Amniotic stem cell (primary cell): Measurements from ENCODE around the gene TRAF7.
"Not testable (repeated sequence)": the region's sequence is repeated elsewhere in the genome, so short reads cannot be mapped to it uniquely, and the experiment has no call there.

ENCODE experiments used
- DNase-seq: peaks from one replicate; lab custom pipeline; 2025; lab: John Stamatoyannopoulos, UW

TRAF7 gene

DNA sequence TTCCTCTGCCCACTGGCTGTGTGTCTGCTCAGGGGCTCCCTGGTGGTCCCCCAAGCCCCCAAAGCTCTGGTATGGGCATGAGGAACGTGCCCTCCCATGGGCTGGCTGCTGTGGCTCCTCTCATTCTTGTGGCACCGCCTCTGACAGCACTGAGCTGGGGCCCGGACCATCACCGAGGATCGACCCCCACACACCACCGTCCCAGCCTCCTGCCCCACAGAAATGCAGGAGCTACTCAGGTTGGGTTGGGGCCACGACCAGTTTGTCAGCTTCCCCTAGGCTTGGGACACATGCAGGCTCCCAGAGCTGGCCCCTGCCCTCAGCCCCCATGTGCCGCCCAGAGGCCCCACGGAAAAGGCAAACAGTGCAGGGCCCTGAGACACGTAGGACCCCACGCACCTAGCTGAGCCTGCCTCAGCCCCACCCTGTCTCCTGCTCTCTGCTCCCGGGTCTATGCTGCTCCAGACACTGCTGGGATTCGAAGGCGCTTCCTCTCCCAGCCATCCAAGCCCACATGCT, 44.1 kb downstream of the TRAF7 start:
- DNase-seq: no peak

DNA sequence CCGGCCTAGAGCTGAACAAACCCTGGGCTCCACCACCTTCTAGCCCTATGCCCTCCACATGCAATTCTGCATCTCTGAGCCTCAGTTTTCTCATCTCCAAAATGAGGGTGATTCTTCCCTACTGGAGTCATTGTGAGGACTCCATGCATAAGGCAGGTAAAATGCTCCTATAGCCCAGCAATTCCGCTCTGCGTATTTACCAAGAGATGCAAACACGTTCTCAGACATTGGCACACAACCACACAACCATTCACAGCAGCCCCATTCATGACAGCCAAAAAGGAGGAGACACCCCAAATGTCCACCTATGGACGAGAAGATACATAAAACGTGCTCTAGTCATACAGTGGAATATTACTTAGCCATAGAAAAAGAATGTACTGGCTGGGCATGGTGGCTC, 44.7 kb downstream of the TRAF7 start:
- DNase-seq: no peak

DNA sequence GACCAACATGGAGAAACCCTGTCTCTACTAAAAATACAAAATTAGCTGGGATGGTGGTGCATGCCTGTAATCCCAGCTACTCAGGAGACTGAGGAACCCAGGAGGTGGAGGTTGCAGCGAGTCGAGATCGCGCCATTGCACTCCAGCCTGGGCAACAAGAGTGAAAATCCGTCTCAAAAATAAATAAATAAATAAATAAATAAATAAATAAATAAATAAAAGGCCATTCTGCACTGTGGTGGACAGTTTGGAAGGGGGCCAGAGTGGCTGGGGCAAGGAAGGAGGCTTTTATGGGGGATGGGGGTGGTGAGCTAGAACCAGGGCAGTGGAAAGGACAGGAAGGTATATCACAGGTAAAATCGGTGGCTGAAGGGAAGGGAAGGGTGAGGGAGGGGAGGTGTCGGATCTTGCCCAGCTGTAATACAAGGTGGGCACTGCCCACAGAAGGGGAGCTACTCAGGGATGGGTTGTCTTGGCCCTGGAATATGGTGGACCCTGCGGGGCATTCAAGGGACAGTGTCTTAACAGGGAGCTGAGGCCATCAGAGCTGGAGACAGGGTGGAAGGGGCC, 47.6 kb downstream of the TRAF7 start:
- not testable (repeated sequence) for DNase-seq

DNA sequence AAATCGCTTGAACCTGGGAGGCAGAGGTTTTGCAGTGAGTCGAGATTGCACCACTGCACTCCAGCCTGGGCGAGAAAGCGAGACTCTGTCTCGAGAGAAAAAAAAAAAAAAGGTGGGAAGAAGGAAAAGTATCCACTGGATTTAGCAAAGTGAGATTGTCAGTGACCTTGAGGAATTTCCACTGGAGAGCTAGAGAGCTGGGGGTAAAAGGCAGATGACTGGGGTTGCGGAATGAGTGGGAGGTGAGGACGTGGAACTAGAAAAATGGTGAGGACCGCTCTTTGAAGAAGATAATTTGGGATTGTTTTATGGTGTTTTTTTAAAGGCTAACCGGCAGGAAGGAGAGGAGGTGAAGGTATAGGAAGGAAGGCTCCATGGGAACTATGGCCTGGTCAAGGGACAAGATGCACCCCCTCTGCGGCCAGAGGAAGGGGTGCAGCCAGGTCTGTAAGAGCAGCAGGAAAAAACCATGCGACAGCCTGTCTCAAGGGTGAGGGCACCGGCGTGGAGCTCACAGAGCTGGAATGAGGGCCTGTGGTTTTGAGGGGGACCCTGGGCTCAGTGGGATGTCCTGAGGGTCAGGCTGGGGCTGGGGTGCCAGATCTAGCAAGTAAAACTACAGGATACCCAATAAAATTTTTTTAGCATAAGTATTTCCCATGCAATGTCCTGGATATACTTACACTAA, 49.0 kb downstream of the TRAF7 start:
- no peak for DNase-seq

DNA sequence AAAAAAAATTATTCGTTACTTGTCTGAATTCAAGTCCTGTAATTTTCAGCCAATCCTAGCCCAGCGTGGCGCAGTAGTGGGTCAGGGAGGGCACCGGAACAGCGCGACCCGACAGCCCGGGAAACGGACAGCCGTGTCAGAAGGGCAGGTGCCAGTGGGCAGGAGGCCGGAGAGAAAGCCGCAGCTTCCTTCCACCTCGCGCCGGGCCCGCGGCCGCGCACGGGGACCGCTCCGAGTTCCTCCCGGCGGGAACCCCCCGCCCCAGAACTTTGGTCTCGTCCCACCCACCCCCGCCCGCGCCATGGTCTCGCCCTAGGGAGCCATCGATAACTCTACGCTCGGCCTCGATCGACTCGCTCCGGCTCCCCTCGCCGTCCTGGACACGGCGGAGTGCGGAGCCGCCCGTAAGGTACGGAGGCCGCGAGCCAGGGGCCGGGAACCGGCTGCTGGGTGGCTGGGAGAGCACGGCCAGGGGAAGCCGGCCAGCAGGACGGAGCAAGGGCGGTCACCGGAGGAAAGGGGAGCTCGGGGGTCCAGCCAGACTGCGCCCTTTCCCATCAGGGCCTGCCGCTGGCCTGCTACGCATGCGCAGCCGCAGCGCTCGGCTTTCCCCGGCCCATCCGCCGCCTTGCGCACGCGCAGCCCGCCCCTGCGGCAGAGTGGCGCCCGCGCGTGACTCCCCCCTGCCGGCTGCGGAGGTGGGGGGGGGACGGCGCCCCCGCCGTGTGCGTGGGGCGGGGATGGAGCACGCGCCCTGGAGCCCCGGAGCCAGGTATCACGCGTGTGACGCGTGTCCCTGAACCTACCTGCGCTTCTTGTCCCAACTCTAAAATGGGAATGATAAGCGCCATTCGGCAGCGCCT, 49.8 kb downstream of the TRAF7 start, which contains the start of gene MLST8:
TSS of gene MLST8 (plus strand) at position 351 of the 863 bp plus-strand sequence. CDS start 632 bp downstream, outside the sequence.
- peak; percentile 81 for DNase-seq

DNA sequence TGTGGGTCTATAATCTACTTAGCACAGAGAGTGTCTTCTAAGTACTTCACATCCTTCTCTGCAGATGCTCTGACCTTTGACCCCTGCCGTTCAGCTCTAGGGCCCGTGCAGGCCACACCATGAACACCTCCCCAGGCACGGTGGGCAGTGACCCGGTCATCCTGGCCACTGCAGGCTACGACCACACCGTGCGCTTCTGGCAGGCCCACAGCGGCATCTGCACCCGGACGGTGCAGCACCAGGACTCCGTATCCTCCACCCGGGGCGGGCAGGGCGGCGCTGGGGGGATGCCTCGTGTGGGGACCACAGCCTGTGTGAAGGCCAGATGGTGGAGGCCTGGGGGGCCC, 50.4 kb downstream of the TRAF7 start:
- no peak for DNase-seq

DNA sequence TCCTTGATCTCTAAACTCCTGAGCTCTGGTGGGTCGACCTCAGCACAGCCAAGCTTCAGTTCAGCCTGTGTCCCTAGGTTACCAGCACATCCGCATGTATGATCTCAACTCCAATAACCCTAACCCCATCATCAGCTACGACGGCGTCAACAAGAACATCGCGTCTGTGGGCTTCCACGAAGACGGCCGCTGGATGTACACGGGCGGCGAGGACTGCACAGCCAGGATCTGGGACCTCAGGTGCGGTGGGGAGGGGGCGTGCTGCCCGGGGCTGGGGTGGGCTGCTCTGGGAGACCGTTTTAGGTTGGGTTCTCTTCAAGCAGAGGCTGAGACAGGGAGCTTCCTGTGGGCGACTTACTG, 50.8 kb downstream of the TRAF7 start:
- no peak for DNase-seq

DNA sequence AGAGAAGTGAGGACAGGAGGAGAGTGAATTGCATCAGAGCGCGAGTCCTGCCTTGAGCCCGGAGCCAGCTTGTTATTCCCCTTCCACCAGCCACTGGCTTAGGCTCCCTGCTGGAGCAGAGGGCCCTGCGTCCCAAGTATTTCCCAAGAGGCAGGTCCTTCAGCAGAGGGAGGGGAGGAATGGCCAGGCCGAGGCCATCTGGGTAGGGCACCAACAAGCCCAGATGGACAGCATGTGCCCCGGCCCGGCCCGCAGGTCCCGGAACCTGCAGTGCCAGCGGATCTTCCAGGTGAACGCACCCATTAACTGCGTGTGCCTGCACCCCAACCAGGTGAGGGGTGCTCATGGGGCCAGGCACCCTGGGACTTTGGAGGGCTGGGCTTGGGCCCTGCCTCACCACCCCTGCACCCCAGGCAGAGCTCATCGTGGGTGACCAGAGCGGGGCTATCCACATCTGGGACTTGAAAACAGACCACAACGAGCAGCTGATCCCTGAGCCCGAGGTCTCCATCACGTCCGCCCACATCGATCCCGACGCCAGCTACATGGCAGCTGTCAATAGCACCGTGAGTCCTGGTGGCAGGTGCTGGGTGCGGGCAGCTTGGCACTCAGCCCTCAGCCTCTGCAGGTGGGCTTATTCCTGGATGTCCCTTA, 51.3 kb downstream of the TRAF7 start:
- no peak for DNase-seq

DNA sequence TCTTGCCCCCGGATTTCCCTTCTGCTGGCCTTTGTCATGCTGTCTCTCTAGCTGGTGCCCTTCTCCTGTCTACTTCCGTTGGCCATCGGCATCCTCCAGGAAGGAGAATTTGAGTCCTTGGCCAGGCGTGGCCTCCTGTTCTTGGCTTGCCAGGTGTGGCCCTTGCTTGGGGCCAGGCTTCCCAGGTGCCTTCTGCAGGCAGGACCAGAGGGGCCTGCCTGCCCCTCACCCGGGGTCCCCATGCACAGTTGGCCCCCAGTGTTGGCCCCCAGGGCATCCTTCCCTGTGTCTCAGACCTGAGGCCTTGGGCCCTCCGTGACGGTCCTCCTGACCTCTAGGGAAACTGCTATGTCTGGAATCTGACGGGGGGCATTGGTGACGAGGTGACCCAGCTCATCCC, 52.3 kb downstream of the TRAF7 start:
- DNase-seq: no peak

DNA sequence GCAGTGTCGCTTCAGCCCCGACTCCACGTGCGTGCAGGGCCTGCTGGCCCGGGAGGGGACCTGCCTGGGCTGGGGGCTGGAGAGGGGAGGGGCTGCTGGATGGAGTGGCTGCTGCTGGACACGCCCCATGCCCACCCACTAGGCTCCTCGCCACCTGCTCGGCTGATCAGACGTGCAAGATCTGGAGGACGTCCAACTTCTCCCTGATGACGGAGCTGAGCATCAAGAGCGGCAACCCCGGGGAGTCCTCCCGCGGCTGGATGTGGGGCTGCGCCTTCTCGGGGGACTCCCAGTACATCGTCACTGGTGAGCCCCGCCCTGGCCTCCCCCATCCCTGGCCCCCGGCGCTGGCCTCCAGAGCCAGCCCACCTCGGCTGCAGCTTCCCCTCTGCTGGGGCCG, 52.7 kb downstream of the TRAF7 start:
- no peak for DNase-seq

DNA sequence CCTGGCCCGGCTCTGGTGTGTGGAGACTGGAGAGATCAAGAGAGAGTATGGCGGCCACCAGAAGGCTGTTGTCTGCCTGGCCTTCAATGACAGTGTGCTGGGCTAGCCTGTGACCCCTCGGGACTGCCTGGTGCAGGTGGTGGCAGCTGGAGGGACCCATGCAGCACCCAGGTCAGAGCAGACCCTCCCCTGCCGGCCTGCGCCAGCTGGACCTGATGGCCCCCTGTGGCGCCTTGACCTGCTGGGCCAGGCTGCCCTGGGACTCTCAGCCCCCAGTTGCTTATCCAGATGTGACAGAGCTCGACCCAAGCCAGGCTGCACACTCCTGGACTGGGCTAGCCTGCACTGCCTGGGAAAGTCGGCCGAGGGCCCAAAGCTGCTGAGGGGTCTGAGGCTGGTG, 53.2 kb downstream of the TRAF7 start:
- DNase-seq: no peak

DNA sequence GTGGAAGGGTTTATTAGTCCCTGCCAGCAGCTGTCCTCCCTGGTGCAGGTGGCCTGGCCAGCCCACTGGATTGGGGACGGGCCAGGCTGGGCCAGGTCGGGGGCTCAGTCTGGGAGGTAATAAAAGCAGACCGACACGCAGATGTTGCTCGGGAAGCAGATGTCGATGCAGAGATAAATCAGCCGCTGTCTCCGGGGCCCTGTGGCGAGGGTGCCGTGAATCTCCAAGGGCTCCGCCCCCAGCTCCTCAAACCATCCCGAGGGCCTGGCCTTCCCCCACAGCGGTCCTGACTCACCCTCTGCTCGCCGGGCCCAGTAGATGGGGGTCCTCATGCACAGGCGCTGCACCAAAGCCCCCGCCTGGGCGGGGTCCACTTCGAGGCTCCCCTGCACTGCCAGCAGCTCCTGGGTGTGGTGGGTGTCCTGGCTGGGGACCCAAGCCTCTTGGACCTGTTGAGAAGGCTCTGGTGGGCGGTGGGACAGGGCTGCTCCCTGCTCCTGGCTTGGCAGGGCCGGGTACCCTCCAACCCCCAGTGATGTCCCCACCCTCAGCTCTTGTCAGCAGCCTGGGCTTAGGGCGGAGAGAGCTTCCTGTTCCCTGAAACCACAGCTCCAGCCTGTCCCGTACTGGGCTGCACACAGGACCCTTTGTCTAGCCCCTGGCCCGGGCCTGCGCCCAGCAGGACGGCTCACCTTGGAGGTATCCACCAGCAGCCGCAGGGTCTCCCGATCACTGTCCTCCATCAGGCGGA, 53.9 kb downstream of the TRAF7 start:
- DNase-seq: no peak

DNA sequence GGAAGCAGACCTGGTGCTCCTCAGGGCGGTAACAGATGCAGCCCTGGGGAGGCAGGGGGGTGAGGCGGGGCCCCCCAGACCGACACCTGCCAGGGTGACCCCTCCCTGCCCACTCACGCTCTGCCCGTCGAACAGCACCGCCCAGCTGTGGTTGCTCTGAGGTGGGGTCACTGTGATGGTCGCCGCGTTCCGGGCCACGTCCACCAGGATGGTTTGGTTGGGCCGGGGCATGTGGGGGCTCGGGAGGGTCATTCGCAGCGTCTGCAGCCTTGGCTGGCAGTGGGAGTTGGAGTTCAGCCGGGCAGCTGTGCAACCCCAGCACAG, 54.4 kb downstream of the TRAF7 start:
- no peak for DNase-seq

DNA sequence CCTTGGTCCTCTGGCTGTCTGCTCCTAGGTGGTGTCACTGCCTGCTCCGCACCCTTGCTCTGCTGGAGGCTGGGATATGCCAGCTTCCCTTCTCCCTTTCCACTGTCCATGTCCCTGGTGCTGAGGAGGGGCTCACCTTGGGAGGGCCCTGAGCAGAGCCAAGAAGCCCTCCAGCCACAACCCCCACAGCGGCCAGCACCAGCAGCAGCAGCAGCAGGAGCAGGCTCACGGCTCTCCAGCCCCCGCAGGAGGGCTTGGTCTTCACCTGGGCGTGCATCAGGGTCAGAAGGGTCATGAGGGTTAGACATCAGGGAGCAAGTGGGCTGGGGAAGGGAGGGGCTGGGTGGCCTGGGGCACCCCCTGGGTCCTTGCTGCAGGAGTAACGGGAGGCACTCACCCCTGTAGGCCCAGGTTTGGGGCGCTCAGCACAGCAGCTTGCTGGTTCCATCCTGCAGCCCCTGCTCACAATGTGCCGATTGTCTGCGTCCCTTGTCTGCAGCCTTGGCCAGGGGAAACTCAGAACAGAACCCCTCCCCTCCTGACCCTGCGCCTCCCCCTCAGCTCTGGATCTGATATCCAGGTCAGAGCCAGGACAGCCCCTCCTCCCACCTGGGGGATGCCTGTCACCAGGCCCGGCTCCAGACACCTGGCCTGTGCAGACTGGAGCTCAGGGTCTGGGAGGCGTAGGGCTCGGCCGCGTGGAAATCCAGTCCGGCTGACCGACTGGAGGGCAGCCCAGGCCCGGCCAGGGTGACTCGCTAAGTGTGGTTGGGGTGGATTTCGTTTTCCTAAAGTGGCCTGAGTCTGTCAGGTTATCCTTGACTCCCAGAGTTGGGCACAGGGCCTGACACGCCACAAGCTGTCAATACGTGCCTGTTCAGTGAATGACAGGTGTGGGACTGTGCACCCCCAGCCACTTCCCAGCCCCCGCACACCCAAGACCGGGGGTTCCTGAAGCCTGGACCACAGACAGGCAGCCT, 55.1 kb downstream of the TRAF7 start, which contains the start of gene BRICD5:
TSS of gene BRICD5 (minus strand) at position 478 of the 980 bp plus-strand sequence. CDS start at position 448, 30 bp downstream.
- DNase-seq: no peak

DNA sequence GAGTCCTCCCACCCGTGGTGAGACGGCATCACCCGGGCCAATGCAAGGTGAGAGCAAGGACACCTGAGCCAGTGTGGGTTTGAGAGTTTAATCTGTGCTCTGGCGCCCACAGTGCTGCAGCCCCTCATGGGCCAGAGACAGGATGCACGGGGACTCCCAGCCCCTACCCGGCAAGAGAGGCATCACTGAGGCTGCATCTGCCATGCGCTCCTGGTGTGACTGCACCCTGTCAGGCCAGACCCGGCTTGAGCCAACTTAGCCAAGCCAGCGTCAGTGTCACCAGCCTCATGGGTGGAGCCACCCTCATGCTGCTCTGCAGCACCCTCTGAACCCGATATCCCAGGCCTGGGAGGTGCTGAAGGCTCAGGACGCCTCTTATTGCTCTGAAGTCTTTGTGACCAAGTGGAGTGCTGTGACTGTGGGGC, 56.4 kb downstream of the TRAF7 start:
- DNase-seq: no peak

DNA sequence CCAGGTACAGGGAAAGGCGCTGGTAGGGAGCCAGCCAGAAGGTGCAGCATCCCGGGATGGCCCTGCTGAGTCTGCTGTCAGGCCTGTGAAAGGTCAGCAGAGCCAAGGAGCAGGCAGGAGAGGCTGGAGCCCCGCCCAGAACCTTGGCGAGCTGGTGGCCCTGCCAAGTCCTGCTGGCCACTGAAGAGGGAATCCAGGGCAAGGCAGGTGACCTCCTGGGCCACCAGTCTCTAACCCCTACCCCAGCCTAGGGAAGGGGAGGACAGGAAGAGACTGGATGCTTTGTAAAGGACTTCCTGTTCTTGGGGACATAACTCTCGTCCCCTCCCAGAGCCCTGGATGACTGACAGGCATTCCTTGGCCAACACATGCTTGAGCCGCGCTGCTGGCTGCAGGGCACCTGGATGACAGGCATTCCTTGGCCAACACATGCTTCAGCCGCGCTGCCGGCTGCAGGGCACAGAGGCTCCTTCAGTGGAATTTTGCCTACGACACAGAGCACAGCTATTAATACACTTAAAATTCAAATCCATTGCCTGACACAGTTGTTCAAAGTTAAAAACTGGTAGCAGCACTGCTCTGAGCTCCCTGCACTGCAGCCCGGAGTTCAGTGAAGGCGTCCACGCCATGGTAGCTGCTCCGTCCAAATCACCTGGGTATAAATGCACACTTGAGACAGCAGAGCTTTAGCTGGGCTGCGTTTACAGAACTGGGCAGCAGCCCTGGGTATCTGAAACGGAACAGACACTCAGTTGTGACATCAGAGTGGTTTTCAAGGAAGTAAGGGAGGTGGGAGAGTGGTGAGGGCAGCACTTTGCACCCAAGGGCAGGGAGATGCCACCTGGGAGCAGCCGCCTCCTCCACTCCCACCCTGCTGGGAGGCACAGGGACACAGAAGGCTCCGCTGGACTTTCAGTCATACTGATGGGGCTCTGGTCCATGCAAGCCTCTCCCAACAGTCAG, 57.1 kb downstream of the TRAF7 start:
- no peak for DNase-seq

DNA sequence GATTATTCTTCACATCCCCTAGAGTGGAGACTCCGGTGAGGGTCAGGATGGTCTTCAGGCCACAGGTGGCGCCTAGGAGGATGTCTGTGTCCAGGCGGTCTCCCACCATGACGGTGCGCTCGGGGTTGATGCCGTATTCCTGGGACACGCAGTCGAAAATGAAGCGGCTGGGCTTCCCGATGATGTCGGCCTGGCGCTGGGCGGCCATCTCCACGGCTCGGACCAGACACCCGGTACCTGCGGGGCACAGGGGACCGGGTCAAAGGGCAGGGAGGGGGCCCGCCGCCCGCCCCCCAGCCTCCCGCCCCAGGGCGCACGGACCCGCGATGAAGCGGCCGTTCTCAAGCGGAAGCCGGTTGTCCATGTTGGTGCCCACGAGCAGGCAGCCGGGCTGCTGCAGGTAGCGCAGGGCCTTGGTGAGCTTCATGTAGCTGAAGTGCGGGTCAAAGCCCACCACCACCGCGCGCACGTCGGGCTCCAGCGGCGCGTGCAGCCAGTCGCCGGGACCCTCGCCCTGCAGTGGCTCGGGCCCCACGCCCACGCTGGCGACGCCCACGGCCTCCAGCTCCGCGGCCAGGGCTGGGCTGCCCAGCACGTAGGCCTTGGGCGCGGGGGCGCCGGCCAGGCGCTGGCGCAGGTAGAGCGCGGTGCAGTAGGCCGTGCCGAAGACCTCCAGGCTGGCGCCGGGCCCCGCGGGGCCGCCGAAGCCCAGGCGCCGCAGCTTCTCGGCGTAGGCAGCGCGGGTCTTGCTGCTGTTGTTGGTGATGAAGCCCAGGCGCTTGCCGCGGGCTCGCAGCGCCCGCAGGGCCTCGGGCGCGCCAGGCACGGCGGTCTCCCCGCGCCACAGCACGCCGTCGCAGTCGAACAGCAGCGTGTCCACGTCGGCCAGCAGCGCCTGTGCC, 58.5 kb downstream of the TRAF7 start:
- no peak for DNase-seq

DNA sequence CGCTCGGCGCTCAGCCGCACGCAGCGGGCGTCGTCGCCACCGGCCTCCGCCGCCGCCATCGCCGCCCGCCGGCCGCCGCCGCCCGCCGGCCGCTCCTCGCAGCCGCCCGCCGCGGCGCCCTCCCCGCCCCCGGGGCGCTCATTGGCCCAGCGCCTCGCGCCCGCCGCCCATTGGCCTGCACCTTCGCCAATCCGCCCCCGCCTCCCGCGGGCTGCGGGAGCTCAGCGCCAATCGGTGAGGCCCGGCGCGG, 59.1 kb downstream of the TRAF7 start, which contains the start of gene PGP:
TSS of gene PGP (minus strand) at position 122 of the 250 bp plus-strand sequence. CDS start at position 59, 63 bp downstream.
- DNase-seq: no peak
